ENCODE results near the gene GIPC1.

DNA sequence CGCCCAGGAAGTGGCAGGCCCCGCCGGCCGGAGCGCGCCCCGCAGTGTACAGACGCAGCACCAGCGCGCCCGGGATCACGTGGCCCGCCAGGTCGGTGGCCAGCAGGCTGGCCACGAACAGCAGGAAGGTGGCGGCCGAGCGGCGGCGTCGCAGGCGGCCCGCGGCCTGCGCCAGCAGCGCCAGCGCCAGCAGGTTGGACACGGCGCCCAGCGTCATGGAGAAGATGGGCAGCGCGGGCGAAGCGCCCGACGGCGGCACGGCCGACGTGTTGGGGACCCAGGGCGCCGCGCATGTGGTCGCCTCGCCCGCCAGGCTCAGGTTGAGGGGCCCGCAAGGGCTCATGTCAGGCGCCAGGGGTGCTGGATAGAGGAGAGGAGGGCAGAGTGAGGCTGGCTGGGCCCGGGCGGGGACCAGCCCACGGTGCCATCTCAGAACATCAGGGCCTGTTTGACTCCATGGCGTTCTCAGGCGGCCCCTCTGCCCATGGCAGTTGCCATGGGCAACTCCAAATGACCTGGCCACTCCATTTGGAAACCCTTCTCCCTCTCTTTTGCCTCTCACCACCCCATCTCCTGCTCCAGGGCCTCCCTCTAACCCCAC, 21.8 kb downstream of the GIPC1 start:
- TF ChIP-seq, protein P1, sequence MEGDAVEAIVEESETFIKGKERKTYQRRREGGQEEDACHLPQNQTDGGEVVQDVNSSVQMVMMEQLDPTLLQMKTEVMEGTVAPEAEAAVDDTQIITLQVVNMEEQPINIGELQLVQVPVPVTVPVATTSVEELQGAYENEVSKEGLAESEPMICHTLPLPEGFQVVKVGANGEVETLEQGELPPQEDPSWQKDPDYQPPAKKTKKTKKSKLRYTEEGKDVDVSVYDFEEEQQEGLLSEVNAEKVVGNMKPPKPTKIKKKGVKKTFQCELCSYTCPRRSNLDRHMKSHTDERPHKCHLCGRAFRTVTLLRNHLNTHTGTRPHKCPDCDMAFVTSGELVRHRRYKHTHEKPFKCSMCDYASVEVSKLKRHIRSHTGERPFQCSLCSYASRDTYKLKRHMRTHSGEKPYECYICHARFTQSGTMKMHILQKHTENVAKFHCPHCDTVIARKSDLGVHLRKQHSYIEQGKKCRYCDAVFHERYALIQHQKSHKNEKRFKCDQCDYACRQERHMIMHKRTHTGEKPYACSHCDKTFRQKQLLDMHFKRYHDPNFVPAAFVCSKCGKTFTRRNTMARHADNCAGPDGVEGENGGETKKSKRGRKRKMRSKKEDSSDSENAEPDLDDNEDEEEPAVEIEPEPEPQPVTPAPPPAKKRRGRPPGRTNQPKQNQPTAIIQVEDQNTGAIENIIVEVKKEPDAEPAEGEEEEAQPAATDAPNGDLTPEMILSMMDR (conservative IDR thresholded peaks at IDR 0.05; ENCODE audit: low read depth, low read length): no peak
- no peak for TF ChIP-seq EZH2 (IDR thresholded peaks at IDR 0.05; ENCODE audit: borderline replicate concordance, low read depth, low read length, poor library complexity, severe bottlenecking)

Data from A673 (cell line).